ENCODE measurements around the gene OSBPL10.

DNA sequence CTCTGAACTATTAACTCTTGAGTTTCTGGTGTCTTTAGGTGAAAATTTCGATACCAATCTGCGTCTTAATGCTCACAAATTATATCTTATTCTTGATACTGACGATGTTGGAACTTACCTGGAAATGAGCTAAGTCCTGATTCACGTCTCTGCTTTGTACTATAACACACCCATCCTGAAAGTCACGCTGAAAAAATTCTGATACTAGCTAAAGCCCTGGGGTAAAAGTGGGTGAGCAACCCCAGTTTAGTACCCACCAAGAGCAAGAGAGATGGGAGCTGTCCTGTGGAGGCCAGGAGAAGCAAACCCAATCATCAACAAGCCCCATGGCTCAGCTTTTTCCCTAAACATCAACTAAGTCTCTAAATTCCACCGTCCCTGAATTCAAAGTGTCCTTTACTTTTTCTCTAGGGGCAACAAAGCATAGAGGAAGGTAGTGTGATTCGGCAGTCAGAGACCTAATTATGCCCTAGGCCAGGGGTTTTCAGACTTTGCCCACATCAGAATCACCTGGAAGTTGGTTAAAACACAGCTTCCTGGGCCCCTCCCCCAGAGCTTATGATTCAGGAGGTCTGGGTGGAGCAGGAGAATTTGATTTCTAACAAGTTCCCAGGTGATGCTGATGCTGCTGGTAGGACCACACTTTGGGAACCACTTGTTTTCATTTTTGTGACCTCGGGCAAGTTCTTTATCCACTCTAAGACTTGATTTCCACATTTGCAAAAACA lies 90.2 kb downstream of the OSBPL10 start:
- TF ChIP-seq EZH2 (IDR thresholded peaks at IDR 0.05) (no peak), CTCF (IDR thresholded peaks at IDR 0.05) (no peak)

All from neural progenitor cell (in vitro differentiated cells).